HFF-Myc (cell line): ENCODE measurements around the gene AFF3.

ENCODE experiments used
- DNase-seq: peaks from one replicate; pipeline ENCODE4 v3.0.0-alpha.2; 2011; ENCODE audit warnings: low read depth; ENCODE audit errors: extremely low read depth
- H3K4me3 ChIP-seq: replicated peaks from 2 replicates; pipeline ENCODE4 v1.5.1; 2011; ENCODE audit warnings: low read depth, mild to moderate bottlenecking, control low read depth, low read length
- TF ChIP-seq, protein P1 (sequence below): IDR thresholded peaks from 2 replicates; pipeline ENCODE4 v1.5.1; 2012; ENCODE audit warnings: mild to moderate bottlenecking, low read depth, low read length, control low read depth; ENCODE audit errors: missing control alignments

The AFF3 gene

DNA sequence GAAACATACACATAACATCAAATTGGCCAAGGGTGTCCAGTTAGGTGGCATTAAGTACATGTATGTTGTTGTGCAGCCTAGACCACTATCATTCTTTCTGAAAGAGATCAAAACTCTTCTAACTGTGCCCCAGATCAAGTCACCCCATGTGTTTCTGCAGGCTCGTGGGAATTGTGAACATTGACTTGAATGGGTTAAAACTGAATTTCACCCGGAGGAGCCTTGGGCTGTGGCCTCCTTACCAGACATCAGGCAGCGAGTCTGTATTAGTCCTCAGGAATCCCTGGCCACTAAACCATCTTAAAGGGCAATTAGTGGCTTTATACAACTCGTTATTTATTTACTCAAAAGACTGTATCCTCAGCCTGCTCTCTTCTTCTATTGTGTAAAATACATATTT is 503.6 kb downstream of the AFF3 start:
- TF ChIP-seq, protein P1, sequence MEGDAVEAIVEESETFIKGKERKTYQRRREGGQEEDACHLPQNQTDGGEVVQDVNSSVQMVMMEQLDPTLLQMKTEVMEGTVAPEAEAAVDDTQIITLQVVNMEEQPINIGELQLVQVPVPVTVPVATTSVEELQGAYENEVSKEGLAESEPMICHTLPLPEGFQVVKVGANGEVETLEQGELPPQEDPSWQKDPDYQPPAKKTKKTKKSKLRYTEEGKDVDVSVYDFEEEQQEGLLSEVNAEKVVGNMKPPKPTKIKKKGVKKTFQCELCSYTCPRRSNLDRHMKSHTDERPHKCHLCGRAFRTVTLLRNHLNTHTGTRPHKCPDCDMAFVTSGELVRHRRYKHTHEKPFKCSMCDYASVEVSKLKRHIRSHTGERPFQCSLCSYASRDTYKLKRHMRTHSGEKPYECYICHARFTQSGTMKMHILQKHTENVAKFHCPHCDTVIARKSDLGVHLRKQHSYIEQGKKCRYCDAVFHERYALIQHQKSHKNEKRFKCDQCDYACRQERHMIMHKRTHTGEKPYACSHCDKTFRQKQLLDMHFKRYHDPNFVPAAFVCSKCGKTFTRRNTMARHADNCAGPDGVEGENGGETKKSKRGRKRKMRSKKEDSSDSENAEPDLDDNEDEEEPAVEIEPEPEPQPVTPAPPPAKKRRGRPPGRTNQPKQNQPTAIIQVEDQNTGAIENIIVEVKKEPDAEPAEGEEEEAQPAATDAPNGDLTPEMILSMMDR: no peak
- H3K4me3 ChIP-seq: no peak overlapping the region
- no peak for DNase-seq

DNA sequence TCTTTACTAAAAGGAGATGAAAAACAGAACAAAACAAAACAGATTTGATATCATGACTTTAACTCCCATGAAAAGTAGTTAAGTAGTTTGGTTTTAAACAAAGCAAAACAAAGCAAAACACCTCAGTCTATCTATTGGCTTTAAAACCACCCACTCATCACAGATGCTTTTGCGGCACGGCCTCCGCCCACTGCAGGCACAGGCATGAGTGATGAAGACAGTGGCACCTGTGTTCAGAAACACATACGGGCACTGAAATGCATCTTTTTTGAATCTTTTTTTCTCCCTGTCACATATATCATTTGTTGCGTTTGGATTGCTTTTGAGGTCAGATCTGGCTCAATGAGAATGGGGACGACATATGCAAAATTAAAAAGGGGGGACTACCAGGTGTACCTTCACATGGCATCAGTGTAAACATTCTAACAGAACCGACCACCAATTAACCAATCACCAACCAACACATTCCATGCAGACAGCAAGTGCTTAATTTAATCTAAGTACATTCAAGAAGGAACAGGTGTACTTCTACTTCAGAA is 505.2 kb downstream of the AFF3 start:
- H3K4me3 ChIP-seq: no peak overlapping the region
- DNase-seq: no peak
- TF ChIP-seq, protein P1: no peak

DNA sequence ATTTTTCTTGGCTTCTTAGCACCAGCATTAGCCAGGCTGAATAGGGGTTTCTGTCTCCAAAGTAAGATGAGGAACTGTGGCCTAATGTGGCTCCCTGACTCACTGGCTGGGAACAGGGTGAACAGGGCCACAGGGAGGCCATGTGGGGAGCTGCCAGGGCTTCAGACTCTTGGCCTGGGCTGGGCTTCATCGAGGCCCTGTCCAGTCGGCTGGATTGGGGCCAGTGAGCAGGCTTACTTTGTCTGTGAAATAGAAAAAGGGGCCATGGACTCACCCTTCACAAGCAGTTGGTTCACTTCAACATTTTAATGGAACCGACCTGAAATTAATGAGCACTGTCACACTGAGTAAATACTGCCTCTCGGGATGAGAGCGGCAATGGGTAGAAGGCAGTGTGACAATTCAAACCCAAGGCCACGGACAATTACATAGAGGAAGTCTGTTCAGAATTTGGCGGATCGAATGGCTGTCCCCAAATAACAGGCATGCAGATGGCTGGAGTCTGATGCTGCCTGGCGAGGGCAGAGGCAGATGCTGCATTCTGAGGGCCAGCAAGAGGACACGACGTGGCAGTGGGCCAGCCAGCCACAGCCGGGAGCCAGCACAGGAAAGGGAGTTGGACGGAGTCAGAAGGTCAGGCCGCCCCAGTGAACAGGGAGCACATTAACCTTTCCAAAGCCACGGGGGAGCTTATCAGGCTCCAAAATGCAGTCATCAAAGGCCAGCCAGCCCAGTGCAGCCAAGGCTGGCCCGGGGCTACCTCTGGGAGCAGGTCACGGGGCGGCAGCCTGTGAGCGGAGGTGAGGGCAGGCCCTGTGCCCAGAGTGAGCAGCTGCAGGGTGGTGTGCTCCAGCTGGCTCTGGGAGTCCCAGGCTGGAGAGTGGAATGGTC is 506.0 kb downstream of the AFF3 start:
- DNase-seq: no peak
- TF ChIP-seq, protein P1: no peak
- H3K4me3 ChIP-seq: no peak overlapping the region

DNA sequence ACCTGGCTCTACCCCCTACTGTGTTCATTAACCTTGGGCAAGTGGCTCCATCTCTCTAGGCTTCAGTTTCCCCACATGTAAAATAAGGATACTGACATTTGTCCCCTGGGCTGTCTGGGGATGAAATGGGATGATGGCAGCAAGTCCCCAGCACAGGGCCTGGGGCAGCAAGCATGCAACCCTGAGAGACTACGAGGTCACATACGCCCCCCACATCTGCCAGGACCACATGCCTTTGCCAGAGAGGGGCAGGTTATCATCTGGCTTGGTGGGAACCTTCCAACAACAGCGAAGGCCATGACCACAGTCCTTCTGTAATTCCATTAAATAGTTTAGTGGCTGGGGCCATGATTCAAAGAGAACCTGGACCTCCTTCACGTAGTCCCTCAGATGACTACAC is 506.7 kb downstream of the AFF3 start:
- TF ChIP-seq, protein P1: no peak
- H3K4me3 ChIP-seq: no peak overlapping the region
- no peak for DNase-seq

DNA sequence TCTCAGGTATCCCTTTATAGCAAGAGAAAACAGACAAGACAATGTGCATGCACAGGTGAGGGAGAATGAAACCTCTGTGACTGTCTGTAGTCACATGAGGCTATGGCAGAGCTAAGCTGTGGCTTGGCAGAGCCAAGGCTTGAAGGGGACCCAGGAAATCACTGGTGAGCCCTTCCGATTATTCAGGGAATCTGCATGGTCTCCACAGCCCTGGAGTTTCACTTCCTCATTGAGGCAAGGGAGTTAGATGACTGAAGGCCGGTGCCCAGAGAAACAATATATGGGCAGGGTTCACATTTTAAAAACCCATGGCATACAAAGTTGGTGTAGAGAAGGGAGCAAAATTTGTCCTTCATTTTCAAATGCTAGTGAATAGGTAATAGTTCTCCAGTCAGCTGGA is 508.2 kb downstream of the AFF3 start:
- no peak for DNase-seq
- TF ChIP-seq, protein P1: no peak
- H3K4me3 ChIP-seq: no peak overlapping the region

DNA sequence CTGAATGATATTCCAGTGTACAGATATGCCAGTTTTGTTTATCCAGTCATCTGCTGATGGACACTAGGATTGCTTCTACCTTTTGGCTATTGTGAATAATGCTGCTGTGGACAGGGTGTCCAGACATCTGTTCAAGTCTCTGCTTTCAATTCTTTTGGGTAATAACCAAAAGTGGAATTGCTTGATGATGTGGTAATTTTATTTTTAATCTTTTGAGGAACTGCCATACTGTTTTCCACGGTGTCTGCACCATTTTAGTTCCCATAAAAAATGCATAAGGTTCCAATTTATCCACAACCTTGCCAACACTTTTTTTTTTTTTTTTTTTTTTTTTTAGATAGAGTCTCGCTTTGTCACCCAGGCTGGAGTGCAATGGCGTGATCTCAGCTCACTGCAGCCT is 510.7 kb downstream of the AFF3 start:
- no peak overlapping the region for H3K4me3 ChIP-seq
- DNase-seq: no peak
- TF ChIP-seq, protein P1: no peak
